ENCODE measurements around the gene C16orf78.

C16orf78 gene

GRCh38 chr16:49419862-49420261 lies 46.3 kb downstream of the C16orf78 start:
- no peak overlapping the region for H3K27ac ChIP-seq
- DNase-seq (ENCODE audit: low read depth, low spot score): no peak

- no peak overlapping the region for H3K27ac ChIP-seq
- DNase-seq (ENCODE audit: low read depth, low spot score): no peak
Observed at GRCh38 chr16:49422896-49423295, 49.3 kb downstream of the C16orf78 start.

GRCh38 chr16:49424961-49425360 lies 51.4 kb downstream of the C16orf78 start:
- DNase-seq (ENCODE audit: low read depth, low spot score): no peak
- H3K27ac ChIP-seq: no peak overlapping the region

GRCh38 chr16:49427771-49428170 lies 54.2 kb downstream of the C16orf78 start:
- no peak for DNase-seq (ENCODE audit: low read depth, low spot score)
- H3K27ac ChIP-seq: no peak overlapping the region

GRCh38 chr16:49428808-49429207 lies 55.2 kb downstream of the C16orf78 start:
- H3K27ac ChIP-seq: no peak overlapping the region
- DNase-seq (ENCODE audit: low read depth, low spot score): no peak

- no peak for DNase-seq (ENCODE audit: low read depth, low spot score)
- no peak overlapping the region for H3K27ac ChIP-seq
Observed at GRCh38 chr16:49431040-49431439, 57.4 kb downstream of the C16orf78 start.

GRCh38 chr16:49431591-49432290 lies 58.1 kb downstream of the C16orf78 start:
- DNase-seq (ENCODE audit: low read depth, low spot score): no peak
- no peak overlapping the region for H3K27ac ChIP-seq

GRCh38 chr16:49434733-49435132 lies 61.1 kb downstream of the C16orf78 start:
- DNase-seq (ENCODE audit: low read depth, low spot score): no peak
- H3K27ac ChIP-seq: no peak overlapping the region

GRCh38 chr16:49436181-49436580 lies 62.6 kb downstream of the C16orf78 start:
- no peak overlapping the region for H3K27ac ChIP-seq
- no peak for DNase-seq (ENCODE audit: low read depth, low spot score)

- no peak for DNase-seq (ENCODE audit: low read depth, low spot score)
- H3K27ac ChIP-seq: no peak overlapping the region
Observed at GRCh38 chr16:49437344-49437743, 63.7 kb downstream of the C16orf78 start.

GRCh38 chr16:49439050-49439449 lies 65.4 kb downstream of the C16orf78 start:
- no peak overlapping the region for H3K27ac ChIP-seq

GRCh38 chr16:49439676-49440075 lies 66.1 kb downstream of the C16orf78 start:
- H3K27ac ChIP-seq: no peak overlapping the region

More at GRCh38 chr16:49439050-49439449, 65.4 kb downstream of the C16orf78 start:
- DNase-seq (ENCODE audit: low read depth, low spot score): no peak

GRCh38 chr16:49440156-49441065 lies 66.8 kb downstream of the C16orf78 start:
- H3K27ac ChIP-seq: no peak overlapping the region
- DNase-seq (ENCODE audit: low read depth, low spot score): no peak

More at GRCh38 chr16:49439676-49440075, 66.1 kb downstream of the C16orf78 start:
- no peak for DNase-seq (ENCODE audit: low read depth, low spot score)

GRCh38 chr16:49441366-49441780 lies 67.8 kb downstream of the C16orf78 start:
- no peak overlapping the region for H3K27ac ChIP-seq
- no peak for DNase-seq (ENCODE audit: low read depth, low spot score)

GRCh38 chr16:49442805-49443204 lies 69.2 kb downstream of the C16orf78 start:
- DNase-seq (ENCODE audit: low read depth, low spot score): no peak
- H3K27ac ChIP-seq: no peak overlapping the region

- no peak for DNase-seq (ENCODE audit: low read depth, low spot score)
- H3K27ac ChIP-seq: no peak overlapping the region
Observed at GRCh38 chr16:49443576-49443975, 70.0 kb downstream of the C16orf78 start.

GRCh38 chr16:49446805-49447204 lies 73.2 kb downstream of the C16orf78 start:
- no peak for DNase-seq (ENCODE audit: low read depth, low spot score)
- H3K27ac ChIP-seq: no peak overlapping the region

Data from epithelial cell of prostate (primary cell).